Caco-2 (cell line): ENCODE measurements around the gene SELENOO. TPM values are rescaled to one million over a fixed set of nuclear protein-coding genes. Genes with fewer than 3 reads are reported as not detected.

Source experiments
- BruUV-seq: library from RNA; stranded (reverse); fragments of 400-500 nt; replicated peaks from 2 replicates; lab custom pipeline; 2021; lab: Mats Ljungman, UMichigan
- CTCF ChIA-PET: fragments of 300-600 bp; sonication (Branson Sonifier 250); formaldehyde crosslinking; loops from one replicate; lab custom pipeline; 2022; ENCODE audit warnings: antibody characterized with exemption; lab: Charles Lee
- POLR2A ChIA-PET: fragments of 300-600 bp; sonication (Branson Sonifier 250); formaldehyde crosslinking; loops from one replicate; lab custom pipeline; 2022; ENCODE audit warnings: antibody characterized with exemption; lab: Charles Lee
- DNase-seq, 2 experiments: peaks; one replicate each; pipeline versions ENCODE4 v3.0.0 to v3.0.0-alpha.2; 2020 to 2022
- H3K27me3 ChIP-seq: replicated peaks from 2 replicates; pipeline ENCODE4 v1.6.0; 2011; ENCODE audit warnings: low read length; ENCODE audit not compliant: control insufficient read depth, insufficient read depth
- H3K36me3 ChIP-seq: 2 replicates; pipeline ENCODE4 v1.5.1; 2011; ENCODE audit warnings: low read length; ENCODE audit not compliant: control insufficient read depth, insufficient read depth
- H3K4me1 ChIP-seq: fragments of 250-450 bp; sonication (Bioruptor Pico); 2 replicates; pipeline ENCODE4 v1.5.1; 2020; ENCODE audit warnings: mild to moderate bottlenecking
- H3K4me3 ChIP-seq: 2 replicates; pipeline ENCODE4 v1.5.1; 2011; ENCODE audit warnings: low read depth, mild to moderate bottlenecking, control low read depth, low read length
- H3K9me3 ChIP-seq: fragments of 250-450 bp; sonication (Bioruptor Pico); 2 replicates; pipeline ENCODE4 v1.5.1; 2020; ENCODE audit warnings: mild to moderate bottlenecking, moderate library complexity
- H3K27ac Mint-ChIP-seq: one replicate; pipeline ENCODE4 v1.8.0; 2022; ENCODE audit warnings: mixed read lengths; ENCODE audit not compliant: unreplicated experiment
- H3K27me3 Mint-ChIP-seq: one replicate; pipeline ENCODE4 v1.8.0; 2022; ENCODE audit warnings: mixed read lengths; ENCODE audit not compliant: insufficient read depth, unreplicated experiment
- H3K36me3 Mint-ChIP-seq: one replicate; pipeline ENCODE4 v1.8.0; 2022; ENCODE audit warnings: mild to moderate bottlenecking, mixed read lengths; ENCODE audit not compliant: insufficient read depth, unreplicated experiment
- H3K4me1 Mint-ChIP-seq: one replicate; pipeline ENCODE4 v1.8.0; 2022; ENCODE audit warnings: low read depth, mixed read lengths; ENCODE audit not compliant: unreplicated experiment
- H3K4me3 Mint-ChIP-seq: one replicate; pipeline ENCODE4 v1.8.0; 2022; ENCODE audit warnings: mild to moderate bottlenecking, moderate library complexity, mixed read lengths; ENCODE audit not compliant: unreplicated experiment
- H3K9me3 Mint-ChIP-seq: one replicate; pipeline ENCODE4 v1.8.0; 2022; ENCODE audit warnings: mixed read lengths; ENCODE audit not compliant: unreplicated experiment
- intact Hi-C: fragments of 100-400 bp; cut with micrococcal nuclease; formaldehyde crosslinking; loops from one replicate; pipeline ENCODE4 v1.10.0; 2022; ENCODE audit not compliant: unreplicated experiment
- total RNA-seq: library from RNA; stranded (reverse); gene quantifications from 2 replicates; pipeline ENCODE4 v1.2.3, GENCODE V29; 2022
- TF ChIP-seq, protein P1 (sequence below), 2 experiments: fragments of 200-600 bp in 1 of 2; IDR thresholded peaks; 1 replicate in 1 of 2; 2 replicates in 1 of 2; pipeline versions ENCODE4 v1.5.1 to v1.8.0; 2011 to 2022; ENCODE audit warnings: antibody characterized with exemption in 1 of 2, control low read depth in 1 of 2, inconsistent platforms in 1 of 2, low read depth in 1 of 2, low read length in 1 of 2, mild to moderate bottlenecking in 1 of 2, moderate library complexity in 1 of 2; ENCODE audit not compliant: insufficient read depth in 1 of 2, severe bottlenecking in 1 of 2, unreplicated experiment in 1 of 2

Gene SELENOO
- total RNA-seq, 1 experiment from 2014 or later = 29.3 TPM

DNA sequence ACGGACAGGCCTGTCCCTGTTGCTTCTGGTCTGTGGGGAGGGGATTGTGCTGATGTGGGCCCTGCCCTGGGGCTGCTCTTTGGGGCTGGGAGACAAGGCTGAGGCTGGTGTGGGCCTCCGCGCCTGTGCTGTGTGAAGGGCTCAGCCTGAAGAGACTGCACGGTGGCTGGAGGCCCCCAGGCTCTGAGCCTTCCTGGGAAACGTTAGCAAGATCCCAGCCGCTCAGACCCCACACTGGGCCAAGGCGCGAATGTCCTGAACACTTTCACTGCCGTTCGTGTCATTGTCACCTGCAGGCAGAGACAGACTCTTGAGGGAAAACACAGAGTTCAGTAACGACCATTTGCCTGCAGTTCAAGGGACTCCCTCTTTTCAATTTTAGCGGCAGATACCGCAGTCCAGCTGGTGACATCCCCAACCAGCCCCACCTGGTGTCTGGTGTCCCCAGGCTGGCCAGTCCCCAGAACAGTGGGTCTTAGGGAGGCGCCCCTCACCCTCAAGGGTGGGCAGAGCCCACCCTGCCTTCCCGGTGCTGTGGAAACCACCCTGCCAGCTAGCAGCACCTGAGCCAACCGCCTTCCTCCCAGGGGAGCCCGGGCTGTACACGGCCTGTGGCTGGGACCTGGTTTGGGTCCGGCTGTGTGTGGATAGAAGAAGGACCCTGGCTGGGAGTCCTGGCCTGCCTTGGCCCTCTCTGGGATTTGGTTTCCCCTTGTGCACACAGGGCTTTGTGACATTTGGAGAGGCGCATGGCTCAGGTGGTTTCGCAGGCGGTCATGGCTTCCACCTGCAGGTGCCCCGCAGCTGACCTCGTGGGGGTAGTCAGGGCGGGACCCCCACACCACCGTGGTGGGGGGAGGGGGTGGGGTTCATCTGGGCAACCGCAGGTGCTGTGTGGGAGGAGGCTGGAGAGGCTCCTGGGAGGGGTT is 24.6 kb upstream of the SELENOO start:
- no peak overlapping the region for H3K4me3 ChIP-seq
- H3K9me3 ChIP-seq = no peaks in the 10 kb centered on the region
- CTCF ChIA-PET = no interaction called here
- H3K4me1 Mint-ChIP-seq = peaks cover 7% of the 10 kb centered on the region
- H3K27ac Mint-ChIP-seq = no peak overlapping the region
- H3K36me3 Mint-ChIP-seq = no peaks in the 10 kb centered on the region
- H3K4me3 Mint-ChIP-seq = no peak overlapping the region
- BruUV-seq = no TSS peak
- no peaks in the 10 kb centered on the region for H3K27me3 ChIP-seq
- no peaks in the 10 kb centered on the region for H3K36me3 ChIP-seq
- POLR2A ChIA-PET = interaction anchor here (0.6 kb wide), 1 partner anchor 75 kb away, joined by 4 read pairs; no protein-coding TSS in a partner anchor
- intact Hi-C loops = no loop called here
- H3K9me3 Mint-ChIP-seq = no peaks in the 10 kb centered on the region
- no peak for DNase-seq
- H3K4me1 ChIP-seq = peaks cover 15% of the 10 kb centered on the region; the same call in 1 of the 2 replicates
- TF ChIP-seq, protein P1, sequence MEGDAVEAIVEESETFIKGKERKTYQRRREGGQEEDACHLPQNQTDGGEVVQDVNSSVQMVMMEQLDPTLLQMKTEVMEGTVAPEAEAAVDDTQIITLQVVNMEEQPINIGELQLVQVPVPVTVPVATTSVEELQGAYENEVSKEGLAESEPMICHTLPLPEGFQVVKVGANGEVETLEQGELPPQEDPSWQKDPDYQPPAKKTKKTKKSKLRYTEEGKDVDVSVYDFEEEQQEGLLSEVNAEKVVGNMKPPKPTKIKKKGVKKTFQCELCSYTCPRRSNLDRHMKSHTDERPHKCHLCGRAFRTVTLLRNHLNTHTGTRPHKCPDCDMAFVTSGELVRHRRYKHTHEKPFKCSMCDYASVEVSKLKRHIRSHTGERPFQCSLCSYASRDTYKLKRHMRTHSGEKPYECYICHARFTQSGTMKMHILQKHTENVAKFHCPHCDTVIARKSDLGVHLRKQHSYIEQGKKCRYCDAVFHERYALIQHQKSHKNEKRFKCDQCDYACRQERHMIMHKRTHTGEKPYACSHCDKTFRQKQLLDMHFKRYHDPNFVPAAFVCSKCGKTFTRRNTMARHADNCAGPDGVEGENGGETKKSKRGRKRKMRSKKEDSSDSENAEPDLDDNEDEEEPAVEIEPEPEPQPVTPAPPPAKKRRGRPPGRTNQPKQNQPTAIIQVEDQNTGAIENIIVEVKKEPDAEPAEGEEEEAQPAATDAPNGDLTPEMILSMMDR (IDR thresholded peaks at IDR 0.05; ENCODE audit: insufficient read depth in 1 of 2, low read depth in 1 of 2, low read length in 1 of 2, severe bottlenecking in 1 of 2, unreplicated experiment in 1 of 2) = no peak
- no peaks in the 10 kb centered on the region for H3K27me3 Mint-ChIP-seq

DNA sequence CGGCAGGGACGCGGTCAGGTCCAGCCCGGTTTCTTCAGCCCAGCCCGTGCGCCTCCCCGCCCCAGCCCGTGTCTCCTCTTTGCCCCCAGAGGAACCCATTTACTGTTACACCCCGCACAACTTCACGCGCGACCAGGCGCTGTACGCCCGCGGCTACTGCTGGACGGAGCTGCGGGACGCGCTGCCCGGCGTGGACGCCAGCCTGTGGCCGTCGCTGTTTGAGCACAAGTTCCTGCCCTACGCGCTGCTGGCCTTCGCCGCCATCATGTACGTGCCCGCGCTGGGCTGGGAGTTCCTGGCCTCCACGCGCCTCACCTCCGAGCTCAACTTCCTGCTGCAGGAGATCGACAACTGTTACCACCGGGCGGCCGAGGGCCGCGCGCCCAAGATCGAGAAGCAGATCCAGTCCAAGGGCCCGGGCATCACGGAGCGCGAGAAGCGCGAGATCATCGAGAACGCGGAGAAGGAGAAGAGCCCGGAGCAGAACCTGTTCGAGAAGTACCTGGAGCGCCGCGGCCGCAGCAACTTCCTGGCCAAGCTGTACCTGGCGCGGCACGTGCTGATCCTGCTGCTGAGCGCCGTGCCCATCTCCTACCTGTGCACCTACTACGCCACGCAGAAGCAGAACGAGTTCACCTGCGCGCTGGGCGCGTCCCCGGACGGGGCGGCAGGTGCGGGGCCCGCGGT is 23.8 kb upstream of the SELENOO start:
- Histone ChIP-seq H3K27me3 (no peaks in the 10 kb centered on the region), H3K36me3 (no peaks in the 10 kb centered on the region), H3K4me1 (peaks cover 9% of the 10 kb centered on the region; the same call in 1 of the 2 replicates), H3K9me3 (no peaks in the 10 kb centered on the region), H3K4me3 (no peak overlapping the region)
- no peak for DNase-seq
- ChIA-PET CTCF (no interaction called here), POLR2A (interaction anchor here (0.6 kb wide), 1 partner anchor 76 kb away, joined by 4 read pairs; no protein-coding TSS in a partner anchor)
- TF ChIP-seq, protein P1 (IDR thresholded peaks at IDR 0.05; ENCODE audit: insufficient read depth in 1 of 2, low read depth in 1 of 2, low read length in 1 of 2, severe bottlenecking in 1 of 2, unreplicated experiment in 1 of 2) = no peak
- H3K36me3 Mint-ChIP-seq = no peaks in the 10 kb centered on the region
- no peak overlapping the region for H3K27ac Mint-ChIP-seq
- H3K4me1 Mint-ChIP-seq = peaks cover 7% of the 10 kb centered on the region
- no peaks in the 10 kb centered on the region for H3K9me3 Mint-ChIP-seq
- no peaks in the 10 kb centered on the region for H3K27me3 Mint-ChIP-seq
- H3K4me3 Mint-ChIP-seq = no peak overlapping the region
- no TSS peak for BruUV-seq
- intact Hi-C loops = no loop called here
